ENCODE results near the gene C6orf15. TPM values are rescaled to one million over a fixed set of nuclear protein-coding genes. Genes with fewer than 3 reads are reported as not detected.
"Not testable (repeated sequence)": the region's sequence is repeated elsewhere in the genome, so short reads cannot be mapped to it uniquely, and the experiment has no call there.

C6orf15 gene
- total RNA-seq, 1 donor from 2014 or later: not detected

DNA sequence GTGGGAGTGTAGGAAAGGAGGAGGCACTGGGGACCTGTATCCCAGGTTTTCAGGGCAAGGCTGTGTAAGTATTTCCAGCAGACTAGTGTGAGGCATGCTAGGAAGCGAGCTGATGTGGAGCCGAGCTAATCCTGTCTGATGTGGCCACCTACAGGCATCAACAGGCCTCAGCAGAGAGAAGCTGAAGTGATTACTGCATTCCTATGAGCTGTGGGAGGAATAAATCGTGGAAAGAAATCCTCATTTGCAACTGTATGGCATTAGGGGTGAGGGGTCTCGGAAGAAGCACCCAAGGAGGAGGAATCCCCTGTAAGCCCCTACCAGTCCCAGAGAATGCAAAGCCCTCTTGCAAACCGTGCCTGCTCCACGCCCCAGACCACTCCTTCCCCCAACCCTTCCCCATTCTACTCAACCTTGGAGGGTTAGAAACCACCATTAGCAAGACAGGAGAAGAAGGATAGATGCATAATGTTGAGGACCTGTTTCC is 41.6 kb downstream of the C6orf15 start:
- TF ChIP-seq, protein P1, sequence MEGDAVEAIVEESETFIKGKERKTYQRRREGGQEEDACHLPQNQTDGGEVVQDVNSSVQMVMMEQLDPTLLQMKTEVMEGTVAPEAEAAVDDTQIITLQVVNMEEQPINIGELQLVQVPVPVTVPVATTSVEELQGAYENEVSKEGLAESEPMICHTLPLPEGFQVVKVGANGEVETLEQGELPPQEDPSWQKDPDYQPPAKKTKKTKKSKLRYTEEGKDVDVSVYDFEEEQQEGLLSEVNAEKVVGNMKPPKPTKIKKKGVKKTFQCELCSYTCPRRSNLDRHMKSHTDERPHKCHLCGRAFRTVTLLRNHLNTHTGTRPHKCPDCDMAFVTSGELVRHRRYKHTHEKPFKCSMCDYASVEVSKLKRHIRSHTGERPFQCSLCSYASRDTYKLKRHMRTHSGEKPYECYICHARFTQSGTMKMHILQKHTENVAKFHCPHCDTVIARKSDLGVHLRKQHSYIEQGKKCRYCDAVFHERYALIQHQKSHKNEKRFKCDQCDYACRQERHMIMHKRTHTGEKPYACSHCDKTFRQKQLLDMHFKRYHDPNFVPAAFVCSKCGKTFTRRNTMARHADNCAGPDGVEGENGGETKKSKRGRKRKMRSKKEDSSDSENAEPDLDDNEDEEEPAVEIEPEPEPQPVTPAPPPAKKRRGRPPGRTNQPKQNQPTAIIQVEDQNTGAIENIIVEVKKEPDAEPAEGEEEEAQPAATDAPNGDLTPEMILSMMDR (IDR thresholded peaks at IDR 0.05; ENCODE audit: unreplicated experiment): peak; percentile 62
- Mint-ChIP-seq H3K9me3 (ENCODE audit: low read depth) (no peaks in the 10 kb centered on the region), H3K4me1 (ENCODE audit: low read depth) (peaks cover 5% of the 10 kb centered on the region), H3K27ac (no peak overlapping the region), H3K36me3 (ENCODE audit: insufficient read depth) (no peaks in the 10 kb centered on the region), H3K27me3 (no peaks in the 10 kb centered on the region), H3K4me3 (ENCODE audit: low read depth) (no peak overlapping the region)
- no peak for DNase-seq (ENCODE audit: low spot score, unreplicated experiment)

DNA sequence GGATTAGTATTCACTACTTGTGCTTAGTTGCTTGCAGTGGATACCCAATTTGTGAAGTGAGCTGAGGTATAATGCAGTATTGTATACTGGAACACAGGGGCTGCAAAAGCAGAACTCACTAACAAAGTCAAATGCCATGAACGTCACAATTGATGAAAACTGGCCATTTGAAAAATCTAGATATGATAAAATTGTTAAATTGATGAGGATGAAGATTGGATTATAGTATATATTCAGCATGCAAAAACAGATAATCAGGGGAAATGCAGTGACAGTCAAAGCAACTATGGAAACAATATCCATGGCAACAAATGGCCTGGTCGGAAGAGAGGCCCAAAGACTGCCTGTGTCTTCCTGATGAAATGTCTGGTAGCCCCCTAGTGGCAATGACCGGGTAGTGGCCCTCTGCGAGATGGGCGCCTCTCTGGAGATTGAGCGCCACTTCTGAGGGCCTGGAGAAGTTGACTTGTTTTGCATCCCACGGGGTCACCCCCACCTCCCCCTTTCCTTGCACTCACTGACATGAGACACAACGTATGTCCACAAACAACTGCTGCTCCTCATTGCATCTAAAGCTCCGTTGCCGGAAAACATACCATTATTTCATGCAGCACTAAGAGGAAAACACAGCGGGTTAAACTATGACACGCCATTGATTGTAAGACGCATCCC is 43.6 kb downstream of the C6orf15 start:
- TF ChIP-seq, protein P1 (IDR thresholded peaks at IDR 0.05; ENCODE audit: unreplicated experiment): peak; percentile 95
- Mint-ChIP-seq H3K4me3 (ENCODE audit: low read depth) (no peak overlapping the region), H3K36me3 (ENCODE audit: insufficient read depth) (no peaks in the 10 kb centered on the region), H3K27me3 (peaks cover 5% of the 10 kb centered on the region), H3K4me1 (ENCODE audit: low read depth) (peaks cover 5% of the 10 kb centered on the region), H3K9me3 (ENCODE audit: low read depth) (no peaks in the 10 kb centered on the region), H3K27ac (no peak overlapping the region)
- DNase-seq (ENCODE audit: low spot score, unreplicated experiment): peak; percentile 60

DNA sequence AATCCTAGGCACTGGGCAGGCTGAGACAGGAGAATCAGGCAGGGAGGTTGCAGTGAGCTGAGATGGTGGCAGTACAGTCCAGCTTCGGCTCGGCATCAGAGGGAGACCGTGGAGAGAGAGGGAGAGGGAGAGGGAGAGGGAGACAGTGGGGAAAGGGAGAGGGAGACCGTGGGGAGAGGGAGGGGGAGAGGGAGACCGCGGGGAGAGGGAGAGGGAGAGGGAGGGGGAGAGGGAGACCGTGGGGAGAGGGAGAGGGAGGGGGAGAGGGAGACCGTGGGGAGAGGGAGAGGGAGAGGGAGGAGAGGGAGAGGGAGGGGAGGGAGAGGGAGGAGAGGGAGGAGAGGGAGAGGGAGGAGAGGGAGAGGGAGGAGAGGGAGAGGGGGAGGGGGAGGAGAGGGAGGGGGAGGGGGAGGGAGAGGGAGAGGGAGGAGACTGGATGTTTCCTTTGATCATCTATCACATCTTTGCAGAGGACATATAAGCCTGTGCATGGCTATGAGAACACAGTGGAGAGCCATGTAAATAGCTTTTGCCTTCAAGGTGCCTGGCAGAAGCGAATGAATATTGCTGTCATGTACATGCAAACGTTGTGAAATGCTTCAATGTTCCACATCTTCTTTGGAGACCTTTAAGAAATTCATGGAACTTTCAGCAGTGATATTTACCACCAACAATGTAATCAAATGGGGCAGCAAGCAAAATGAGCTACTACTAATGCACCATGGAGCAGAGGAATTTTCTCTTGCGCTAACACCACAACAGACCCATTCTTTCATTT is 44.3 kb downstream of the C6orf15 start:
- H3K9me3 Mint-ChIP-seq (ENCODE audit: low read depth); H3K4me1 Mint-ChIP-seq (ENCODE audit: low read depth); H3K27ac Mint-ChIP-seq; DNase-seq (ENCODE audit: low spot score, unreplicated experiment); H3K4me3 Mint-ChIP-seq (ENCODE audit: low read depth); H3K36me3 Mint-ChIP-seq (ENCODE audit: insufficient read depth); H3K27me3 Mint-ChIP-seq: not testable (repeated sequence)

- peaks cover 11% of the 10 kb centered on the region for H3K27me3 Mint-ChIP-seq
- H3K4me1 Mint-ChIP-seq (ENCODE audit: low read depth); DNase-seq (ENCODE audit: low spot score, unreplicated experiment); H3K36me3 Mint-ChIP-seq (ENCODE audit: insufficient read depth); H3K4me3 Mint-ChIP-seq (ENCODE audit: low read depth); H3K27ac Mint-ChIP-seq; H3K9me3 Mint-ChIP-seq (ENCODE audit: low read depth): not testable (repeated sequence)
Measured at GRCh38 chr6:31067028-31067427, 45.3 kb downstream of the C6orf15 start.

DNA sequence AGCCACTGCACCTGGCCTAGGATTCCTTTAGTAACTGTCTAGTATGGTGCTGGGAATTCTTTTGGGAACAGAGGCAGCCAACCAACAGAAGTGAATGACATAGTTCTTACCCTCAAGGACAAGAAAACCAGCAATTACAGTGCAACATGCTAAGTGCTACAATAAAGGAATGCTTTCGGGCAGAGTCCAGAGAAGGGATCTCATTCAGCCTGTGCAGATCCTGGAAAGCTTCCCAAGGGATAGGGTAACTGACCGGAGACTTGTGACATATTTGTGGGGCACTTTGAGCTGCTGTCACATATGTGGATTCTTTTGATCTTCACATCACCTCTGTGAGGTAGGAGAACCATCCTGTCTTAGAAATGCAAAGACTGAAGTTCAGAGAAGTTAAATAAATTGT is 46.8 kb downstream of the C6orf15 start:
- H3K27me3 Mint-ChIP-seq: peaks cover 13% of the 10 kb centered on the region
- no peak overlapping the region for H3K4me3 Mint-ChIP-seq (ENCODE audit: low read depth)
- no peaks in the 10 kb centered on the region for H3K9me3 Mint-ChIP-seq (ENCODE audit: low read depth)
- DNase-seq (ENCODE audit: low spot score, unreplicated experiment): no peak
- TF ChIP-seq, protein P1 (IDR thresholded peaks at IDR 0.05; ENCODE audit: unreplicated experiment): no peak
- no peaks in the 10 kb centered on the region for H3K36me3 Mint-ChIP-seq (ENCODE audit: insufficient read depth)
- no peak overlapping the region for H3K27ac Mint-ChIP-seq
- H3K4me1 Mint-ChIP-seq (ENCODE audit: low read depth): peaks cover 5% of the 10 kb centered on the region

- Mint-ChIP-seq H3K9me3 (ENCODE audit: low read depth) (no peaks in the 10 kb centered on the region), H3K4me1 (ENCODE audit: low read depth) (peaks cover 4% of the 10 kb centered on the region), H3K36me3 (ENCODE audit: insufficient read depth) (no peaks in the 10 kb centered on the region), H3K27me3 (peaks cover 13% of the 10 kb centered on the region), H3K27ac (no peak overlapping the region), H3K4me3 (ENCODE audit: low read depth) (no peak overlapping the region)
- TF ChIP-seq, protein P1 (IDR thresholded peaks at IDR 0.05; ENCODE audit: unreplicated experiment): no peak
- DNase-seq (ENCODE audit: low spot score, unreplicated experiment): no peak
Measured at GRCh38 chr6:31063906-31064435, 48.4 kb downstream of the C6orf15 start.

Data from progenitor cell of endocrine pancreas (in vitro differentiated cells).